ENCODE measurements around the gene ATF1.
A peak's percentile ranks its signal among the peaks of the same experiment; 100 is the strongest.

- no peak for TF ChIP-seq CBX8 (IDR thresholded peaks at IDR 0.05; ENCODE audit: borderline replicate concordance, low read depth, low read length)
- TF ChIP-seq BRCA1 (IDR thresholded peaks at IDR 0.05; ENCODE audit: low read depth, low read length), result no peak
- TF ChIP-seq RNF2 (IDR thresholded peaks at IDR 0.05; ENCODE audit: borderline replicate concordance, low read depth, low read length, missing control alignments, poor library complexity, severe bottlenecking), result no peak
- no peak for TF ChIP-seq MAX (IDR thresholded peaks at IDR 0.05)
- no peak for TF ChIP-seq ZNF274 (IDR thresholded peaks at IDR 0.05; ENCODE audit: borderline replicate concordance, extremely low read depth, low read length)
- peak; percentile 14 to 48 for TF ChIP-seq POLR2A (IDR thresholded peaks at IDR 0.05; ENCODE audit: control extremely low read depth in 1 of 2, low read depth in 2 of 2, low read length in 2 of 2)
- TF ChIP-seq NANOG (IDR thresholded peaks at IDR 0.05; ENCODE audit: insufficient read depth, low read depth, low read length, poor library complexity, severe bottlenecking), result no peak
- TF ChIP-seq CHD7 (IDR thresholded peaks at IDR 0.05; ENCODE audit: insufficient replicate concordance, low read length), result no peak
- TF ChIP-seq JUND (IDR thresholded peaks at IDR 0.05; ENCODE audit: low read length), result no peak
Measured at GRCh38 chr12:50764286-50765094, 589 bp downstream of the ATF1 start.
